Stimulated activated CD4-positive, alpha-beta T cell treated with anti-CD3 and anti-CD28 coated beads, Interleukin-2, amount 100 ng/mL, for 24 hours (primary cell): ENCODE results near the gene POR.
A peak's percentile ranks its signal among the peaks of the same experiment; 100 is the strongest.
"Not testable (repeated sequence)": the region's sequence is repeated elsewhere in the genome, so short reads cannot be mapped to it uniquely, and the experiment has no call there.

Experiments used
- DNase-seq, 2 donors: peaks; one replicate each; pipeline ENCODE4 v3.0.0-alpha.2; 2020

POR gene

GRCh38 chr7:75994388-75995051, 79.6 kb downstream of the POR start, which contains the start of gene TMEM120A:
TMEM120A (minus strand) TSS chr7:75994595; CDS start chr7:75994570, 25 bp downstream.
- DNase-seq, result peak; percentile 96 to 97

GRCh38 chr7:75995052-75995471, 80.1 kb downstream of the POR start:
- DNase-seq, result no peak

- no peak for DNase-seq
Measured at GRCh38 chr7:75995996-75996395, 81.0 kb downstream of the POR start.

- DNase-seq, result no peak
Measured at GRCh38 chr7:75996476-75996875, 81.5 kb downstream of the POR start.

- DNase-seq, result no peak
Measured at GRCh38 chr7:75998038-75998437, 83.1 kb downstream of the POR start.

- no peak for DNase-seq
Measured at GRCh38 chr7:76000566-76000965, 85.6 kb downstream of the POR start.

GRCh38 chr7:76002139-76002538, 87.2 kb downstream of the POR start:
- DNase-seq, result no peak

GRCh38 chr7:76002822-76003221, 87.9 kb downstream of the POR start:
- no peak for DNase-seq

GRCh38 chr7:76003351-76003750, 88.4 kb downstream of the POR start:
- DNase-seq, result no peak

- not testable (repeated sequence) for DNase-seq
Measured at GRCh38 chr7:76005004-76005403, 90.0 kb downstream of the POR start.

- no peak for DNase-seq
Measured at GRCh38 chr7:76008156-76008687, 93.3 kb downstream of the POR start.

- DNase-seq, result no peak
Measured at GRCh38 chr7:76009672-76010600, 95.0 kb downstream of the POR start.

- DNase-seq, result no peak
Measured at GRCh38 chr7:76011442-76011861, 96.5 kb downstream of the POR start.

- DNase-seq, result no peak
Measured at GRCh38 chr7:76016191-76016947, 101.4 kb downstream of the POR start.

- DNase-seq, result not testable (repeated sequence)
Measured at GRCh38 chr7:76018520-76018919, 103.6 kb downstream of the POR start.

GRCh38 chr7:76020031-76020714, 105.2 kb downstream of the POR start:
- peak; percentile 79 to 81 for DNase-seq

- no peak for DNase-seq
Measured at GRCh38 chr7:76022026-76022780, 107.2 kb downstream of the POR start.

GRCh38 chr7:76023002-76023401, 108.0 kb downstream of the POR start:
- no peak for DNase-seq

- not testable (repeated sequence) for DNase-seq
Measured at GRCh38 chr7:76029682-76030081, 114.7 kb downstream of the POR start.

- no peak for DNase-seq
Measured at GRCh38 chr7:76031964-76032363, 117.0 kb downstream of the POR start.
